HT-29 (cell line): Measurements from ENCODE around the gene EIF4G2. TPM values are rescaled to one million over a fixed set of nuclear protein-coding genes. Genes with fewer than 3 reads are reported as not detected.
A peak's percentile ranks its signal among the peaks of the same experiment; 100 is the strongest.
"Not testable (repeated sequence)": the region's sequence is repeated elsewhere in the genome, so short reads cannot be mapped to it uniquely, and the experiment has no call there.

Experiments used
- DNase-seq: peaks from one replicate; pipeline ENCODE4 v3.0.0-alpha.2; 2015; ENCODE audit warnings: low spot score
- total RNA-seq: library from RNA; depleted of rRNA; stranded (reverse); fragments of >200 nt; shearing (Covaris generic); gene quantifications from 2 replicates; pipeline ENCODE4 v1.2.3, GENCODE V29; 2014; rRNA removed

The EIF4G2 gene
- total RNA-seq, result 514 and 533 TPM in 2 replicates

DNA sequence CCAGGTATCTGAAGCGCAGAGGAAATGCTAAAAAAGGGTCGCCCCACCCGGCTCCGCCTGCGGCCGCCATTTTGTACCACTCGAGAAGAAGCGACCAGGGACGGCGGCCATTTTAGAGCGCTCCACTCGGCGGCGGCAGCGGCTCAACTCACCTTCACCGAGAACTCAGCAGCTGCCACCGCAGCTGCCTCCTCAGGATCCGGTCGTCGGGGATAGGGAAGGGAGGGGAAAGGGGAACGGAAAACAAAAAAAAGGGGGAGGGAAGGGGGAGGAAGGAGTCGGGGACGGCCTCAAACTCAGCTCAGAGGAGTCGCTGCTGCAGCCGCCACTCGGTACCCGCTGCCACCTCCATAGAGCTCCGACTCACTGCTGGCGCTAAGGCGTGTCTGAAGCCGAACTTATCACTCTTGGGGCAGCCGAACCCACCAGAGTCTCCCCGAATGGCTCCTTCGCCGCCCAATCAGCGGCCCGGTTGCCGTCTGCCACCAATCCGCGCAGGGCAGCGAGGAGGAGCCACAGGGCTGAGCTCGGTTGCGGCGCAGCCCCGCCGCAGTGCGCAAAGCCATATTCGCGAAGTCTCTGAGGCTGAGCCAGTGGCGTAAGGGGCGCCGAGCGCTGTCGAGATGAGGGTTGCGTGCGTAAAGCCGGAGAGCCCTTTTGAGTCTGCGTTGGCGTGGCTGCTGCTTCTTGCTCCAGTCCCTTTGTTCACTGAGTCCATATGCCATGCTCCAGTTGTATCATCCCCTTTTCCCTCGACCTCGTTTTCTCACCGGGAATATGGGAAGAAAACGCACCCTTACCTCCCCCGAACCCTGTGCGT, at the start of gene EIF4G2:
TSS of gene EIF4G2 (minus strand) at position 374 of the 820 bp plus-strand sequence.
- DNase-seq, result peak; percentile 100

DNA sequence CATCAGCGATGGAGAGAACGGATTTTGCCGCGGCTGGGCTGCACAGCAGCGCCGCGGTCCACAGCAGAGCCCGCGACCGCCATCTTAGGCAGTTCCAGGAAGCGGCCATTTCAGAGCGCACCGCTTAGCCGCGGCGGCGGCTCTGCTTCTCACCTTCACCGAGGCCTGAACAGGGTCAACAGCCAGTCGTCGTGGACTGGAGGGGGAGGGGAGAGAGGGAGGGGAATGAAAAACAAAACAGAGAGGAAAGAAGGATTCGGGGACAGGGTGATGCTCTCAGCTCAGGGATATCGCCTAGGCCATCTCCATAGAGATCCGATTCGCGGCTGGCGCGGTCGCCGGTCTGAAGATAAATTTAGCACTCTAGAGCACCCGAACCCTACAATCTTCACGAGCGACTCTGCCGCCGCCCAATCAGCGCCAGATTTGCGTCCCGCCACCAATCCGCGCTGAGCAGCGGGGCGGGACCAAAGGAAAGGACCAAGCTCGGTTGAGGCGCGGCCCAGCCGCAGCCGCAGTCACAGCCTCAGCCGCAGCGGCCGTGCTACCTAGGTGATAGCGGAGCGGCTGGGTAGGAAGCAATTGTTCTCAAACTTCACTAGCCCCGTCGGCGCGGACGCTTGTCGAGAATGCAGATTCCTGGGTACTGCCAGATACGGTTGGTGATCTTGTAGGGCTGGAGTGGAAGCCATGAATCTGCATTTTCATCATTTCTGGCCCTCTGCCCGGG, 49.1 kb upstream of the EIF4G2 start, which contains the start of gene ZBED5:
TSS of gene ZBED5 (minus strand) at position 345 of the 730 bp plus-strand sequence. CDS start 3,108 bp downstream, outside the sequence.
- DNase-seq, result peak; percentile 100

DNA sequence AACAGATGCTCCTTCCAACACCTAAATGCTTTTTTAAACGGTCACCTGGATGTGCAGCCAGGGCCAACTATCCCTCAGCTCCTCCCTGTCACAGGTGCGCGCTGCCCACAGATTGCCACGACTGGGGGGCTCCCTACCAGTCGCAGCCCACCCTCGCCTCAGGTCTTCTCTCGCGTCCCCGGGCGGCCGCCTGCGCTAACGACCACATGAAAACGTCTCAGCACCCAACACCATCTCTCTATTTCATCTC, 48.7 kb upstream of the EIF4G2 start:
- no peak for DNase-seq

DNA sequence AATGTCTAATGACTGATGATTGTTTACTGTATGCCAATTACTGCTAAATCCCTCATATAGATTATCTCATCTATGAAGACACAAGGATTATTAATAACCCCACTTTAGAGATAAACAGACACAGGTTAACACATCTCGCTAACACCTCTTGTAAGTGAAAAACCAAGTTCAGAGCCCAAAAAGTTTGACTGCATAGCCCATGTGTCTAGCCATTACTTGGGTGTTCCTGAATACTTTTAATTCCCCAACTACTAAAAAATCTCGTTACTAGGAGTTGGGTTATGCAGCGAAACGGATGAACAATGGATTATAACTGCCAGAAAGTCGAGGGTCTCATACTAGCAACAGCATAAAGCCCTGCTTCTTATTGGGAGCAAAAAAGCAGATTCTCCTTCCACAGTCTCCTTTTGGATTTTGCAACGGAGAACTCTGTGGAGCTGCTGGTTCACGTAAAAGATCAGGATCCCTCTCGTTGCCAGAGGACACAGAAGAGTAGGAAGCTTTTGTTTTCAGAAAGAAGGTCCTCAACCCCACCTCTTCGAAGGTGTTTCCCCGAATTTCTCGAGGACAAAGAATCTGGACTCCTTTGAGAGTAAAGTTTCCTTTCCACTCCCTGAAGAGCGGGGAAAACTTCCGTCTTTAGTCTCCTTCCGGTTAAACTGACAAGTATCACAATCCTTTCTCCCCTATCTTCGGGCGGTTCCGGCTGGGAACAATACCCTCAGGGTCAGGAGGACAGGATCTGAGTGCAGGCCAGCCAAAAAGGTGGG, 48.1 kb upstream of the EIF4G2 start:
- DNase-seq, result peak; percentile 81

DNA sequence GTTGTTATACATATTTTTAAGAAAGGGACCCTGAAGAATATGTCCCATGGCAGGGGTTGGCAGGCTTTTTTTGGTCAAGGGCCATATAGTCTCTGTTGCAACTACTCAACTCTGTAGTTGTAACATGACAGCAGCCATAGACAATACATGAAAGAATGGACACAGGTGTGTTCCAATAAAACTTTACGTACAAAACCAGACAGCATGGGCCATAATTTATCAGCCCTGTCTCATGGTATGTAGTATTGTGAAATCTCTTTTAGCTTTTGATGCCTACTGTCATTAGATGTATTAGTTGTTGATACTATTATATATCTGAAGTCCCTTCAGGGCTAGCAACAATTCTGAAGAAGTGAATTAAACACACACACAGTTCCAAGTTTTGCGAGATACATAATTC, 46.6 kb upstream of the EIF4G2 start:
- no peak for DNase-seq

DNA sequence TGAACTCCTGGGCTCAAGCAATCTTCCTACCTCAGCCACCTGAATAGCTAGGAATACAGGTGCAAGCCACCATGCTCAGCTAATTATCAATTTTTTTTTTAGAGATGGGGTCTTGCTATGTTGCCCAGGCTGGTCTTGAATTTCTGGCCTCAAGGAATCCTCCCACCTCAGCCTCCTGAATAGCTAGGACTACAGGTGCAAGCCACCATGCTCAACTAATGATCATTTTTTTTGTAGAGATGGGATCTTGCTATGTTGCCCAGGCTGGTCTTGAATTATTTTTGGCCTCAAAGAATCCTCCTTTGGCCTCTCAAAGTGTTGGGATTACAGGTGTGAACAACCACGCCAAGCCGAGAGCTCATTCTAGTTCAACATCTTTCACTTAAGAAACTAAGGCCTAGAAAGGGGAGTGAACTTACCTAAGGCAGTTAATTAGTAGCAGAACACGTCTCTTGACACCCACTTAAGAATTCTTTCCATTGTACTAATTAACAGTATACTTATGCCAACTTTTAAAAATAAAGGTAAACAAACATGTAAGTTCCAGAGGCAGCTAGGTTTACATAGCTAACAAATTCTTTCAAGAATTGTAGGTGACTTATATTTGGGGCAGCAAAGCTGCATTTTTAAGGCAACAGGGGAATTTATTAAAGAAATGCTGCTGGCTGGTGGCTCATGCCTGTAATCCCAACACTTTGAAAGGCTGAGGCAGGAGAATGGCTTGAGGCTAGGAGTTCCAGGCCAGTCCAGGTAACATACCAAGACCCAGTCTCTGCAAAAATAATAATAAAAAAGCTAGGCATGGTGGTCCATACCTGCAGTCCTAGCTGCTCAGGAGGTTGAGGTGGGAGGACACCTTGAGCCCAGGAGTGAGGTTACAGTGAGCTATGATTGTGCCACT, 39.5 kb upstream of the EIF4G2 start:
- no peak for DNase-seq

DNA sequence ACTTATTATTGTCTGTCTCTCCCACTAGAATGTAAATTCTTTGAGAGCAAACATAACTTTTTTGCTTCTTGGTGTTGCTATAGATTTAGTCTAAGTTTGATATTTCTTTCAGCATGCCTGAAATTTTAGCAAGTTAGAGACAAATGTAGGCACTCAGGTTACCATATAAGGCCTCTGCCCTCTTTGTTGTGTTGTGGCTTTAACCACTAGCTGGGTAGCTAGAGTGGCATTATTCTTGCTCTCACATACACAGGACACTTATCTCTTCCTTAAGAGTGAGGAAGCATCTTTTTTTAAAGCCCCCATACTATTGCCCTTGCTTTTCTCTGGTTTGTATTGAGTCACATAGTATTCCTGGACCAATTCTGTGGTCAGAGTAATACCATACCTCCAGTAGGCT, 37.9 kb upstream of the EIF4G2 start:
- DNase-seq, result no peak

DNA sequence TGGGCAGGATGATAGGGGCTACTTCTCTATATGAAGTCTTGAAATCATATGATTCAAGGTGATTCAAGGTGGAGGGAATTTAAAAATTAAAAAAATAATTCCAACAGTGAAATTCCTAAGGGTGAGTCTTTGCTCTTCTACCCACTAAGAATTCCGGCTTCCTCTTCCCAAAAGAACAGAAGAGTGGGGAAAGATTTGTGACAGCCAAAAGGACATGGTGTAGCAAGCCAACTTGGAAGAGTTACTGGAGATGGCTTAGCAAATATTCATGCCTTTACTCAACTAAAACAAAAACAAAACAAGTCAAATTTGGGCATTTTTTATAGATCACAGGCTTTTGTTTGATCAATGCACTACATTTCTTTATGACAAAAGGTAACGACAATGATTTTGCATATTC, 36.9 kb upstream of the EIF4G2 start:
- DNase-seq, result no peak

DNA sequence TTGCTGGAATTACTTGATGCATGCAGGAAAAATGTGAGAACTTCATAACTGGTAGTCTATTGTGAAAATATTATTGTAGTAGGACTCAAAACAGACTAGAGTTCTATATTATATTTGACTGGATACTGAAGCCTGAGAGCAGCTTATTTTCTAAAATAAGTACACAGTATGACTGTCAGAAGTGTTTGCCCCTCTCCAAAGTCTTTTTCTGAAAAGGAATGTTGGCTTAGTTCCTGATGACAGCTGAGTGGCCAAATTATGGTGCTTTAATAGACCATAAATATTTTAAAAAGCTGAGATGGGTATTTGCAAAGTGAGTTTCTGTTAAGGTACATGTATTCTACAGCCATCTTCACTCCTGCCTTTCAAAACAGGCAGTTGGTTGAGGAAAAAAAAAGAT, 36.1 kb upstream of the EIF4G2 start:
- no peak for DNase-seq

DNA sequence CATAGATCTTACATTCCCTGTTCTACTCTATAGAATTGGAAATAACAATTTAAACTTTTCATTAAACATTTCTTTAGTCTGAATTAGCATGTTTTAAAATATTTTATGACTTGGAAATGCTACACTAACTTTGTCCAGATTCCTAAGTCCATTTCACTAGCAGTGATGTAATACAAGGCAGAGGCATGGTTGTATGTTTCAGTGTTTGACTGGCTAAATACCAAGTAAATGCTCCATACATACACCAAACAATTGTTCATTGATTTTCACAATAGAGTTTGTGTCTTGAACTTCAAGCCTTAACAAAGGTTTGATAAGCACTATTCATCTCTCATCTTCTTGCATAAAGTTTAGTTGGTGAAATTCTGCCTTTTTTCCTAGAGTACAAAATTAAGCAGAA, 35.6 kb upstream of the EIF4G2 start:
- no peak for DNase-seq

DNA sequence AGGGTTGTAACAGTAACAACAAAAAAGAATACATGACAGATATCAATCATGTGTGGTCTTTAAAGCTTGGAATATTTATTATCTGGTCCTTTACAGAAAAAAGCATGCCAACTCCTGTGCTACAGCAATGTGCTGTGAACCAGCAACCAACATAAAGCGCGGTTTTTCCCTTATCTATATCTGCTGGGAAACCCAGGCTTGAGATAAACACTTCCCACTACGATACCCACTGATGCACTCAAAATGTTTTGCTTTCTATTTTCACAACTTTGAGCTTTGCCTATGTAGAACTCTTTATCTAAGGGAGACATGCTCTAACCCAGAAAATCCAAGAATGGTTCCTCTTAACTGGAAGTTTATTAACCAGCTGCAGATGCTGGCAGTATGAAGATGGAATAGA, 30.2 kb upstream of the EIF4G2 start:
- no peak for DNase-seq

DNA sequence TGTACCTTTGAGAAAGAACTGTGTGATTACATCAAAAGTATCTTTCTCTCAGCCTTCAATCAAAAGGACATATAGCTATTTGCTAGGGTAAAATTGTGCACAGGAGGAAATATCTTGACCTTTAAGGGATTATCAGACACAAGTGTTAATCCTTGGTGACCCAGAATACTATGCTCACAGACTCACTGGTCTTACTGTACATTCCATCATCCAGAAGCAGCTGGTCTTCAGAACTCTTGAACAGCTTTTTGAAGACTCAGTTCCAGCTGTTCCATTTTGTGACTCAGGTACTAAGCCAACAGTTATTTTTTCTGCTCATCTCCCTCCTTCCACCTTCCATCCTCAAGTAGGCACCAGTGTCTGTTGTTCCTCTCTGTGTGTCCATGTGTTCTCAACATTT, 29.4 kb upstream of the EIF4G2 start:
- no peak for DNase-seq

DNA sequence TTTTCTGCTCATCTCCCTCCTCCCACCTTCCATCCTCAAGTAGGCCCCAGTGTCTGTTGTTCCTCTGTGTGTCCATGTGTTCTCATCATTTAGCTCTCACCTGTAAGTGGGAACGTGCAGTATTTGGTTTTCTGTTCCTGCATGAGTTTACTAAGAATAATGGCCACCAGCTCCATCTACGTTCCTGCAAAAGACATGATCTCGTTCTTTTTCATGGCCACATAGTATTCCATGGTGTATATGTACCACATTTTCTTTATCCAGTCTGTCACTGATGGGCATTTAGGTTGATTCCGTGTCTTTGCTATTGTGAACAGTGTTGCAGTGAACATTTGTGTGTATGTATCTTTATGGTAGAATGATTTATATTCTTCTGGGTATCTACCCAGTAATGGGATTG, 28.2 kb upstream of the EIF4G2 start:
- not testable (repeated sequence) for DNase-seq

DNA sequence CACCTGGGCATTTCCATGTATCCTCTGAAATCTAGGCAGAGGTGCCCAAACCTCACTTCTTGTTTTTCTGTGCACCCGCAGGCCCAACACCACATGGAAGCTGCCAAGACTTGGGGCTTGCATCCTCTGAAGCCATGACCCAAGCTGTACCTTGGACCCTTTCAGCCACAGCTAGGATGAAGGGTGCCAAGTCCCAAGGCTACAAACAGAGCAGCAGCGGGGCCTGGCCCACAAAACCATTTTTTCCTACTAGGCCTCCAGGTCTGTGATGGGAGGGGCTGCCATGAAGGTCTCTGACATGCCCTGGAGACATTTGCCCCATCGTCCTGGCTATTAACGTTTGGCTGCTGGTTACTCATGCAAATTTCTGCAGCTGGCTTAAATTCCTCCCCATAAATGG, 20.4 kb upstream of the EIF4G2 start:
- DNase-seq, result no peak

DNA sequence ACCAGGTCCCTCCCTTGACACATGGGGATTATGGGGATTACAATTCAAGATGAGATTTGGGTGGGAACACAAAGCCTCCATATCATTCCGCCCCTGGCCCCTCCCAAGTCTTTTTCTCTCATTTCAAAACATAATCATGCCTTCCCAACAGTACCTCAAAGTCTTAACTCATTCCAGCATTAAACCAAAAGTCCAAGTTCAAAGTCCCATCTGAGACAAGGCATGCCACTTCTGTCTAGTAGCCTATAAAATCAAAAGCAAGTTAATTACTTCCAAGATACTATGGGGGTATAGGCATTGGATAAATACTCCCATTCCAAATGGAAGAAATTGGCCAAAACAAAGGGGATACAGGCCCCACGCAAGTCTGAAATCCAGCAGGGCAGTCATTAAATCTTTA, 19.7 kb upstream of the EIF4G2 start:
- DNase-seq, result no peak

DNA sequence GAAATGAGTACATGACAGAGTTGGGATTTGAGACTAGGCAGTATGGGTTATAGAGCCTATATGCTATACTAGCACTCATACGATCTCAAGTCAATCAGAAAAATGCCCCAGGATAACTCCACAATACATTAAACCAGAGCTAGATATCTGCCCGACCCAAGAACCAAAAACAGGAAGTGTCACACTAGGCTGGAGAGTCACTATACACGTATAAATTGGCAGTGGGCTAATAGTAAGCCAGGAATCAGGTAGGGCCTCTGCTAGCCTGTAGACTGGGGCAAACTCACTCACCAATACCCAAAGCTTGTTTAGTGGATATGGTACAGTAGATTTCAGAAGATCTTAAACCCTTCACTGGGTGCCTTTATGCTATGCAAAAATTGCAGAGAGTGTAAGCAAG, 16.2 kb upstream of the EIF4G2 start:
- no peak for DNase-seq

DNA sequence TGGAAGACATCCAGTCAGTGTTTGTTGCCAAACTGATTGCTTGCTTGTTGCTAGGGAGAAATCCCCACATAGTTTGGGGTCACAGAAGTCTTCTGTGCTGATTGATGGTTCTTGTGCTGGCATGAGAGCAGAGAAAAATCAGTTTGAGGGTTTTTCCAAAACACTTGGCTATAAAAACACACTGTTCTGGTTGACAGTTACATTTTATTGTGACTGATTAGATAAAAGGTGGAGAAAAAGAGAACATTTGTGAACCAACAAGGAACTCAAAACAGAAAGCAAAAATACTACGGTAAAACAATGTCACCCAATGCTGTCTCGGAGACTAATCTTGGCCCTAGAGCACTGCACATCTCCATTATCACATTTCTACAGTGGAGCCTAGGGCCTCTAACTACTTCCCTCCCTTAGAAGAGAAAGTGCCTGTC, 14.4 kb upstream of the EIF4G2 start:
- DNase-seq, result no peak

DNA sequence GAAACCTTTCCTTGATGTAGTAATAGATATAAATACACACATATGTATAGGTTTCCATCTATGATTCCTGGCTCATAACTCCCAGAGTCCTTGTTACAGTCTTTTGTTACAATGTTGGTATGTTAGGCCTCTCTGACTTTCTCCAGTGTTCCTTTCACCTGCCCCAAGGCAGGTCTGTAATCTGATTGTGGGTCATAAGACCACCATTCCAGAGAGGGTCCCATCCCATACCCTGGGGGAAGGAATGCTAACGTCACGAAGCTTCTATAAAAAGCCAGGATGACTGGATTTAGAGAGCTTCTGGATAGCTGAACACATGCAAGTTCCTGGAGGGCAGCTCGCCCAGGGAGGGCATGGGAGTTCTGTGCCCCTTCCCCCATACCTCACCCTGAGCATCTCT, 13.8 kb upstream of the EIF4G2 start:
- DNase-seq, result not testable (repeated sequence)

DNA sequence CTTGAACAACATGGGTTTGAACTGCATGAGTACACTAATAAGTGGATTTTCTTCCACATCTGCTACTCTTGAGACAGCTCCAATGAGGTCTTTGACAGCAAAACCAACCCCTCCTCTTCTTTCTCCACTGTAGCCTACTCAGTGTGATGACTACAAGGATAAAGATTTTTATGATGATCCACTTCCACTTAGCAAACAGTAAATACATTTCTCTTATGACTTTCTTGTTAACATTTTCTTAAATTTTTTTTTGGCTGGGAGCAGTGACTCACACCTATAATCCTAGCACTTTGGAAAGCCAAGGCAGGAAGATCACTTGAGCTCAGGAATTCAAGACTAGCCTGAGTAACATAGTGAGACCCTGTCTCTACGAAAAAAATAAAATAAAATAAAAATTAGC, 9.9 kb upstream of the EIF4G2 start:
- no peak for DNase-seq

DNA sequence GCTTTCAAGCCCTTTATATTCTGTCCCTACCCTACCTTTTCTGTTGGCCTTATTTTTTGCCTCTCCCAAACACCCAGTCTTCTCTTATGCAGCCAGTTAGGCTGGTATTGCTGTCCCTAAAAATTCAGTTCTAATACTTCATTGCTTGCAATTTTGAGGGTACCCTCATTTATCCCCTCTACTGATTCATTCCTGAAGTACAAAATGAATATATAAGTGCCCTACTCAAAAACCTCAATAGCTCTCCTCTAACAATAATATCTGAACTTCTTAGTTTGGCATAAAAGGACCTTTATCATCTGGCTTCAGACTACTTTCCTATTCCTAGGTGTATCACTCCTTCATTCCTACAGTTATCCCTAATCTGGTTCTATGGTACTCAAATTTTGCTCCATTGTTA, 5.2 kb upstream of the EIF4G2 start:
- DNase-seq, result no peak
